GM18951 (cell line): Measurements from ENCODE around the gene USP7.

ENCODE experiments used
- POLR2A ChIP-seq: IDR thresholded peaks from 4 replicates; pipeline ENCODE4 v1.6.1; 2011; ENCODE audit warnings: mild to moderate bottlenecking; ENCODE audit not compliant: insufficient read length, insufficient read depth; ENCODE audit errors: extremely low read depth
- in situ Hi-C: fragments of 300-500 bp; cut with MboI; formaldehyde crosslinking; loops from one replicate; pipeline ENCODE4 v1.12.0; 2022; ENCODE audit warnings: low sequenced_read_pairs, mixed read lengths, inconsistent platforms; ENCODE audit not compliant: unreplicated experiment

USP7 gene

DNA sequence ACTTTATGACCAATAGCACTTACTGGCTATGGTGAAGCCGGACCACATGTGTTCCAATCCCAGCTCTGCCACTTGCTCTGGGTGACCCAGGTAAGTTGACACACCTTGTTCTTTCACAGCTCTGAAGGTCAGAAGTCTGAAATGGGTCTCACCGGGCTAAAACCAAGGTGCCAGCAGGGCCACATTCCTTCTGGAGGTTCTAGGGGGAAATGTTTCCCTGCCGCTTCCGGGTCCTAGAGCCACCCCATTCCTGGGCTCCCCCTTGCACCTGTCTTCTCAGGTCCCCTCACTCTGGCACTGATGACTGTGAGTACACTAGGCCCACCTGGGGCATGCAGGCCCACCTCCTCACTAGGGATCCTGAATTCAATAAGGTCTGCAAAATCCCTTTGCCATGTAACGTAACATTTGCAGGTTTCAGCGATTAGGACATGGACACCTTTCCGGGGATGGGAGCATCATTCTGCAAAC is 11.4 kb downstream of the USP7 start:
- TF ChIP-seq POLR2A: no peak
- in situ Hi-C loops: no loop called here

DNA sequence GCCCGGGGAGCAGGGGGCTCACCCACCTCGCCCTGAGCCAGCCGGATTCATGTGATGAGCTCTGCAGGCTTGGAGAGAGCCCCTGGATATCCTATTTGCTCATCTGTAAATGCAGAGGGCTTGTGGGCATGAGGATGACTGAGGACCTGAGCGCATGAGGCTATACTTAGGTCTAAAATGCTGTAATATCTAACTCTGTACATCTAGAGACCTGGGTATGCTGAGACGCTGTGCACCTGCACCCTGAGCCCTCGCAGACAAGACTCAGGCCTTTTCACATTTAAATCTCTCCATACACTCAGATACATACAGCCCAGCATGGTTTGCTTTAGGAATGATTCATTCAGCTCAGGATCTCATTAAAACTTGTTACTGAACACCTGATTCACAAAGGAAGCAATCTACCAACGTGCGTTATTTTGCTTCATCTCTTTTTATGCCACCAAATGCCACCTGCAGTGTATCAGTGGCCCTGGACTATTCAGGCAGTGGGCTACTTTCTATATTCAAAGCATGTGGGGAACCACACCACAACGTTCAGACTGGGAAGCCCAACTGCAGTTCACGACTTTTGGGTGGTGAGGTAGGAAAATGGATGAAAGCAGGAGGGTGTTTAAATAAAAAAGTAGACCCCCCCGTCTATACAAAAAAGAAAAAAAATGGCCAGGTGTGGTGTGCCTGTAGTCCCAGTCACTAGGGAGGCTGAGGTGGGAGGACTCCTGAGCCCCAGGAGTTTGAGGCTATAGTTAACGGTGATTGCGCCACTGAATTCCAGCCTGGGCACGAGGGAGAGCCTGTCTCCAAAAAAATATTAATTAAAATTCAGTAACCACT is 12.0 kb downstream of the USP7 start:
- in situ Hi-C loops: no loop called here
- no peak for TF ChIP-seq POLR2A

DNA sequence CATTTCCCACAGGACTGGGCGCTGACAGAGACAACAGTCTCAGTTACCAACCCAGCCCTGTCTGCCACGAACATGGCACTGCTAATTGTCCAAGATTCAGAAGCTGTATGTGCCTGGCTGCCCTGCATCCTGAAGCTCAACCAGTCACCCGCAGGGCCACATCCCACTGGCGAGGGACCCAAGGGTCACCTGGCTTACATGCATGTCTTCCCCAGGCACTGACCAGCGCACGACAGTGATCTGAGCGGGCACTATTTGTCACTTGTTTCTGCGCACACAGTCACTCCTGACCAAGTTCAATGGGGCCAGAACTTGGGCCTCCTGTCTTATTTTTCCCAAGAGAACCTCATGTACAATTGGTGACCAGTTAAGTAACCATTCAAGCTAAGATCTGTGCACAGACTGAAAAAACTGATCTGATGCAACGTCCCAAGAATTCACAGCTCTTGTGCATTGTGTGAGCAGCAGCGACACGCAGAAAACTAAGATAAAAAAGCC is 13.1 kb downstream of the USP7 start:
- in situ Hi-C loops: no loop called here
- TF ChIP-seq POLR2A: no peak

DNA sequence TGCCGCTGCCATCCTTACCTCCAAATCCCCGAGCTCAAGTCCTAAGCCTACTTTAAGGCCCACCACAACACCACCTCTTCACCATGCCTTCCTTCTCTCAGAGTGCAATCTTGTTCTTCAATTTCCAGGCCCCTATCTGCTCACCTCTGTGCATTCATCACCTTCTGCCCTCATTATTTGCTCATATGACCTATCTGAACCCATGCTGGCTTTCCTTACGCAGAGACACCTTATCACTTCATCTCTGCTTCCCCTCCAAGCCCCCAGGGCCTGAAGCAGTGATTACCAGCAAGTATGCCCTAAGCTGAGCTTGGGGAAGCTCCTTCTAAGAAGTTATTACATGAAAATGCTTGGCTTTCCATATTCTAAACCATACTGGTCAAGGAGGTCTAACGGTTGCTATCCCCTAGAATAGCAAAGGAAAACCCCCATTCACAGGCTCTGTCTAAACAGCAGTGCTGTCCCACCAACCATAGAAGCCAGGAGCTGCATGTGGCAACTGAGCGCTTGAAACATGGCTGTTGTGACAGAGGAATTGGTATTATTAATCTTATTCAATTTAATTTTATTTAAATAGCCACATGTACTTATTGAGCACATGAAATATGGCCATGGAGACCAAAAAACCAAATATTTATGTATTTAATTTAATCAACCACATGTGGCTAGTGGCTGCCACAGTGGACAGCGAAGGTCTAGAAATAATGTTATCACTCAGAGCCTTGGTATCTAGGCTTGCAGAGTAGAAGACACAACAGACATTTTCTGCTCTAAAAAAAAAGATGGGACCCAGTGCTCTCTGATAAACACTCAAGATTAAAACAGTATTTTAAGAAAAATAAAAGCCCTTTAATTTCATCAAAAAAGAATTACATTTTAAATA is 13.9 kb downstream of the USP7 start:
- in situ Hi-C loops: no loop called here
- no peak for TF ChIP-seq POLR2A

DNA sequence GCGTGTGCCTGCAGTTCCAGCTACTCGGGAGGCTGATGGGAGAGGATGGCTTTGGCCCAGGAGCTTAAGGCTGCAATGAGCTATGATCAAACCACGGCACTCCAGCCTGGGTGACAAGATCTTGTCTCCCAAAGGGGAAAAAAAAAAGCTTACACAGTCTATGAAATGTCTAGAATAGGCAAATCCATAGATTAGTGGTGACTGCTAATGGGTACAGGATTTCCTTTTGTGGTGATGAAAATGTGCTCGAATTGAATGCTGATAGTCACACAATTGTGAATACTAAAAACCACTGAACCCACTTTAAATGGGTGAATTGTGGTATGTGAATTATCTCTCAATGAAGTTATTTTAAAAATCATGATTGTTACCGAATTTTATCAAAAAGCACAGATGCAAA is 14.9 kb downstream of the USP7 start:
- TF ChIP-seq POLR2A: no peak
- in situ Hi-C loops: no loop called here

DNA sequence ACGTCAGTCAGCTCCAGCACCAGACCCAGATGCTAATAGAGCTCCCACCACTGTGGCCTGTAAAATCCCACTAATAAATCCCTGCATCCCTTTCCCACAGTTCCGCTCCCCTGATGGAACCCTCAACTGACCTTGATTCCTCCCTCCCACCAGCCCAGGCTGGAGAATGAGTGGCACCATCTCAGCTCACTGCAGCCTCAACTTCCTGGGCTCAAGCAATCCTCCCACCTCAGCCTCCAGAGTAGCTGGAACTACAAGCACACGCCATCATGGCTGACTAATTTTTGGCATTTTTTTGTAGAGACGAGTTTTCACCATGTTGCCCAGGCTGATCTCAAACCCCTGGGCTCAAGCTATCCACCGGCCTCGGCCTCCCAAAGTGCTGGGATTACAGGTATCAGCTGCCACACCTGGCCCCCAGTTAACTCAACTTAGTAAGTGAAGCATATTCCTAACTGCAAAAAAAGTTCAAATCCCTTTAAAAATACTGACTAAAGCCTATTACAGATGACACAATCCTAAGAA is 15.6 kb downstream of the USP7 start:
- in situ Hi-C loops: no loop called here
- TF ChIP-seq POLR2A: no peak

DNA sequence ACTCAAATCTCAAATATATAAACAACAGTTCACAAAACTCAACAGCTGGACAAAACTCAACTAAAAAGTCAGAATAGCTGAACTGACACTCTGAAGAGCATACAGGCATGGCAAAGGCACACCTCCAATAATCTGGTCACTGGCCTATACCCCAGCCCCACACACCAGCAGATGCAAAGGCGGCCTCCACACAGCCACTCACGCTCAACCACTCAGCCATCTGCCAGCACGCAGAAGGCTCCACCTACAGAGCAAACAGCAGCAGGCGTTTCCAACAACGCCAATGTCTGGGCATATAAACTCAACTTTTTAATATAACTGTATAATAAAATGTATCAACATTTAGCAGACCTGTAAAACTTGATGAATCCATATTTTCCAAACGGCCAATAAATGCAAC is 17.2 kb downstream of the USP7 start:
- in situ Hi-C loops: no loop called here
- TF ChIP-seq POLR2A: no peak

DNA sequence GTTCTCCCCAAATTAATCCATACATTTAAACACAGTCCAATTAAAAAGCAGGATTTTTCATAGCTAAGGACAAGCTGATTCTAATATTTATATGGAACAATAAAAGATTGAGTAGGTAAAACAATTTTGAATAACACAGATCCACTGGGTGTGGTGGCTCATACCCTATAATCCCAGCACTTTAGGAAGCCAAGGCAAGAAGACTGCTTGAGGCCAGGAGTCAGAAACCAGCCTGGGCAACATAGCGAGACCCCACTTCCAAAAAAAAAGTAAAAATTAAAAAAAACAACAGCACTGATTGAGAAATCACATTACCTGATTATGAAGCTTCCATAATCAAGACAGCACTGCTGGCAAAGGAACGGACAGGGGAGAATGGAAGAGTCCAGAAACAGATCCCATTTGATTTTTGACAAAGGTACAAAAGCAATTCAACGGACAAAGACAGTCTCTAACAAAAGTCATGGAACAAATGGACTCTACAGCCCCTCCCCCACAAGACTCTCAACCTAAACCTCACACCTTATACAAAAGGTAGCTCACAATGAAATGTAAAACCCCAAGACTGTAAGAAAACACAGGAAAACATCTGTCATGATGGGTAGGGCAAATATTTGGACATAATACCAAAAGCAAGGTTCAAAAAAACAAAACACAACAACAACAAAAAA is 17.9 kb downstream of the USP7 start:
- in situ Hi-C loops: no loop called here
- TF ChIP-seq POLR2A: no peak

DNA sequence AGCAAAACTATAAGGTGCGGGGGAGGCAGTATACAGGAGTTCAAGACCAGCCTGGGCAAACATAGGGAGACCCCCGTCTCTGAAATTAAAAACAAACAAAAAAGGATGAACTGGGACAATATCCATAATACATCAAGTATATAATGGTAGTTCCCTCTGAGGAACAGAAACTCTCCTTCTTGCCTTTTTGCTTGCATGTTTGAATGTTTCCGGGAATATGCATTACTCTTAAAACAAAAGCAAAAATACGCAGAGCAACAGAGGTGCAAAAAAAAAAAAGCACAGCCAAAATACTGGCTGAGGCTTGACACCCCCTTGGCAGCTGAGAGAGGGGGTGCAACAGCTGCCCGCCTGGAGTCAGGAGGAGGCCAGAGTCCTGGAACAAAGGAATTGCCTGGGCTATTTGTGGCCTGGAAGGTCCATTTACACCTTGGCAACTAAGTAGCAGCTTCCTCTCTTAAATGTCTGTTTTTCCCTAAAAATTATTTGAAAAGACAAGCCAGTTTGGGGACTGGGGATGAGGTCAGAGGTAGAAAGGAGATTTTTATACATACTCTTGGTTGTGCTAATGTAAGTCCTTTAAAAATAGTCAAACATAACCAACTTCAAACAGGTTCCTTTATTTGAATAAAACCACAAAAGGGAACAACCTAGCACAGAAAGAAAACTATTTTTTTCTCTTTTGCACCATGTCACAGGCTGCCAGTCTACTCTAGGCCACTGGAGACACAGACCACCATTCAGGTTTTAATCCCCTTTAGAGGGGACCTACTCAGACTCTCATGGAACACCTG is 19.5 kb downstream of the USP7 start:
- in situ Hi-C loops: no loop called here
- TF ChIP-seq POLR2A: no peak

DNA sequence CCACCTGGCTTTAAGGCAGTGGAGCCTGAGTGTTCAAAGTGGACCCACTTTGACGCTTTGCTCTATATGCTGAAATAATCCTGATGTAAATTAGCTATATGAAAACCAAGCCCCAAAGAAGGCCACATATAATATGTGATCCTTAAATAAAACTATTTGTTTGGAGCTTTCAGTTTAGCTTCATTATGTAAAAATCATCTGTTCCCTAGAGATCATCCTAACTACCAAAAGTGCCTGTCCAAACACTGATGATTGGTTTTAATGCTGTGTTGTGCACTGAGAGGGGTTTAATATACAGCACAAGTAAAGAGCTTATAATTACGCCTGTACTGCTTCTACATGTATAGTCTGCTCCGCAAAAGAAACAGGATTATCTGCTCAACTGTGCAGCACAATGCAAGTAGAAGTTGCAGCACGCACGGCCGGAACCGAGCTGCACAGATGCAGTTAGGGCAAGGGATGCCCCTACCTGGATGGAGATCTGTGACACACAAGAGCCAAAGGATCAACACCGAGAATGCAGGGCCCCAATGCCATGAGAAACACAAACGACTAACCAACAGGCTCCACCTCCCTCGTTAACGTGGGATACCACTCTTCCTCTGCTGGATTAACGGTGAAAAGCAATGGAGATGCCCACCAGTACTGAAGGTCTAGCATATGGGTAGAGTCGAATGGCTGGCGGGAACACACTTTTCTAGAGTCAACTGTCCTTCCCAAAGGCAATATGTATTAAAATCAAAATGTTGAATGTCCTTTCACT is 20.5 kb downstream of the USP7 start:
- in situ Hi-C loops: no loop called here
- no peak for TF ChIP-seq POLR2A

DNA sequence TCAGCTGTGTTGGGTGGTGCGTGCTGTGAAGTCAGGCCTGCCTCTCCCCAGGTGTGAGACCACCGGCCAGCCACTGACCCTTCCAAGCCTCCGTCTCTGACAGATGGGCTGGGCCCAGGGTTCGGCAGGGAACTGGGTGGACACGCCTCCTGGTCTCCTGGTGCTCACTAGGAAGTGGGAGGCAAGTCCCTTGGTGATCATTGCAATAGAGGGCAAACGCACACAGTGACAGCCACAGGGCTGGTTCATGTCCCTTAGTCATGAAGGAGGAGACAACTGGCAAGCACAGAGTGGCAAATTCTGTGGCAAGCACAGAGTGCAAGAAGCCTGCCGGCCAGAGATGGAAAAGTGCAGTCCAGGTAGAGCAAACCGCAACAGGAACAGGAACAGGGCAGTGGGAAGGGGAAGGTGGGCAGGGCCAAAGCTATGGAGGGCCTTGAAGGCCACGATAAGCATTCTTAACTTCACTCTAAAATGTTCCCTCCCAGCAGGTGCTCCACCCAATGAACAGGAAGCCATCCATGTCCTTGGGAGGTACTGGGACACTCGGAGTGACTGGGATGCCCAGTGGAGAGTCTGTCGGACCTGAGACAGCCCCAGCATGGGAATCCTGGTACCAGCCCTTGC is 21.9 kb downstream of the USP7 start:
- no peak for TF ChIP-seq POLR2A
- in situ Hi-C loops: no loop called here
